RCC 7860 (cell line): Measurements from ENCODE around the gene GIGYF1.
"Not testable (repeated sequence)": the region's sequence is repeated elsewhere in the genome, so short reads cannot be mapped to it uniquely, and the experiment has no call there.

Source experiments
- DNase-seq: peaks from one replicate; pipeline ENCODE4 v3.0.0-alpha.2; 2015; ENCODE audit warnings: low spot score
- FAIRE-seq: peaks from 2 replicates; lab custom pipeline; 2012; peaks lifted over from hg19 to GRCh38; lab: Jason Lieb, UNC

GIGYF1 gene

DNA sequence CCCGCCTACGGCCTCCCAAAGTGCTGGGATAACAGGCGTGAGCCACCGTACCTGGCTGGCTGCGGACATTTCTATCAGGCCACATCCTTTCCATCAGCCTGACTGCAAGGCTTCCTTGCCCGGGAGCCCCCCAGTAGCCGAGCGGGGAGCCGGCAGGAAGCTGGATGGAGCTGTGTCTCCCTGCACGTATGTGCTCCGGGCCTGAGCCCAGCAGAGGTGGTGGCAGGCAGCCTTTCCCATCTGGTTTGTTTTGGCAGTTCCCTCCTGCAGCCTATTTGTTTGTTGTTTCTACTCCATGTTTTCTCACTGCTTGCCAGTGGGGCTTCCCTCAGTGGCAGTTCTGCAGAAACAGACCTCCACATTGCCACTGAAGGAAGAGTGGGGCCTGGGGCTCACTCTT is 17.3 kb upstream of the GIGYF1 start:
- FAIRE-seq (no peak), DNase-seq (no peak)

- DNase-seq: no peak
- FAIRE-seq: no peak
Observed at GRCh38 chr7:100710452-100710851, 16.4 kb upstream of the GIGYF1 start.

GRCh38 chr7:100708395-100708794 is 14.3 kb upstream of the GIGYF1 start:
- FAIRE-seq: no peak
- no peak for DNase-seq

GRCh38 chr7:100706672-100707311 is 12.7 kb upstream of the GIGYF1 start:
- no peak for DNase-seq
- no peak for FAIRE-seq

DNA sequence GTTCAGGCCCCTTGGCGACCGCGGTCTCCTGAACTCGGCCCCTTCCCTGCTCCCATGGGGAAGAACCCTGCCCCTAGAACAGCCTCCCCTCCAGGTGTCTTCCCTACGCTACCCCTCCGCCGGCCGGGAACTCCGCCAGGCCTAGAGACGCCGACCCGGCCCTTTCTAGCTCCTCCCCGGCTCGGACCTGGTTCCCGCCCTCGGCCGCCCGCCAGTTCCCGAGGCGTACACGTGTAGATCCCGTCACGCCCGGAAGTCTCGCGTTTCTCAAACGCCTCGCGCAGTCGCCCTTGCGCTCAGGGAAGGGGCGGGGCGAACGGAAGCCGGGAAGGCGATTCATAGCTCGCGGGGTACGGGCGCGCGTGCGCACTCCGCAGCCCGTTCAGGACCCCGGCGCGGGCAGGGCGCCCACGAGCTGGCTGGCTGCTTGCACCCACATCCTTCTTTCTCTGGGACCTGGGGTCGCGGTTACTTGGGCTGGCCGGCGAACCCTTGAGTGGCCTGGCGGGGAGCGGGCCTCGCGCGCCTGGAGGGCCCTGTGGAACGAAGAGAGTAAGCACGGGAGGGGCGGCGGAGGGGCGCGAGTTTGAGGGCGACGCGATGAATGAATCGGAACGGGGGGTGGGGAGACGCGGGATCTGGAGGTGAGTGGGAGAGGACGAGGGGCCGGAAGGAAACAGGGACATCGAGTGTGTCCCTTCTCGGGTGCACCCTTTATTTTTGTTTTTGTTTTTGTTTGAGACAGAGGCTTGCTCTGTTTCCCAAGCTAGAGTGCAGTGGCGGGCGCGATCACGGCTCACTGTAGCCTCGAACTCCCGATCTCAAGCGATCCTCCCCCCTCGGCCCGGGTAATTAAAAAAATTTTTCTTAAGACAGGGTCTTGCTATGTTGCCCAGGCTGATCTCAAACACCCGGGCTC is 12.0 kb upstream of the GIGYF1 start, which contains the start of gene POP7:
Gene POP7, plus strand, starts transcription at position 369 of the 919 bp plus-strand sequence. CDS start 710 bp downstream, outside the sequence.
- FAIRE-seq: peak; percentile 85

GRCh38 chr7:100705320-100705752 is 11.3 kb upstream of the GIGYF1 start:
- DNase-seq (peak; percentile 67), FAIRE-seq (no peak)

More for the DNA sequence above, 12.0 kb upstream of the GIGYF1 start, which contains the start of gene POP7:
- peak; percentile 95 for DNase-seq

DNA sequence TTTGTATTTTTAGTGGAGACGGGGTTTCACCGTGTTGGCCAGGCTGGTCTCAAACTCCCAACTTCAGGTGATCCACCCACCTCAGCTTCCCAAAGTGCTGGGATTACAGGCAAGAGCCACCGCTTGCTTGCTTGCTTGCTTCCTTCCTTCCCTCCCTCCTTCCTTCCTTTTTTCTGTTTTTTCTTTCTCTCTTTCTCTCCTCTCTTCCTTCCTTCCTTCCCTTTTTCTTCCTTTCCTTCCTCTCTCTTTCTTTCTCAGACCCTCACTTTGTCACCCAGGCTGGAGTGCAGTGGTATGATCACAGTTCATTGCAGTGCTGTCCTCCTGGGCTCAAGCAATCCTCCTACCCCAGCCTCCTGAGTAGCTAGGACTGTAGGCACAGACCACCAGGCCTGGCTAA is 7.0 kb upstream of the GIGYF1 start:
- not testable (repeated sequence) for DNase-seq, FAIRE-seq

DNA sequence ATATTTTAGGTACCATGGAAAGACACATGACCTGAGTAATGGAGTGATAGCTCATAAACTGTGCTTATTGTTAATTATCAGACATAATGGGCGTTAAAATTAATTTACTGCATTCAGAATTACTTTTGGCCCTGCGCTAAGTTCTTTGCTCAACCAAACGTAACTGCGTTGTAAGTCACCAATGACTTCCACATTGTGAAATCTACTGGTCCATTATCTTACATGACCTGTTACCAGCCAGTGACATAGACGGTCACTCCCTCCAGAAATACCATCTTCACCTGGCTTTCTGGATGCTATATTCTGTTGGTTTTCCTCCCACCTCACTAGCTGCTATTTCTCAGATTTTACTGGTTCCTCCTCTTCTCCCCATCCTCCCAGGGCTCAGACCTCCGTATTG is 5.0 kb upstream of the GIGYF1 start:
- FAIRE-seq: no peak
- no peak for DNase-seq

DNA sequence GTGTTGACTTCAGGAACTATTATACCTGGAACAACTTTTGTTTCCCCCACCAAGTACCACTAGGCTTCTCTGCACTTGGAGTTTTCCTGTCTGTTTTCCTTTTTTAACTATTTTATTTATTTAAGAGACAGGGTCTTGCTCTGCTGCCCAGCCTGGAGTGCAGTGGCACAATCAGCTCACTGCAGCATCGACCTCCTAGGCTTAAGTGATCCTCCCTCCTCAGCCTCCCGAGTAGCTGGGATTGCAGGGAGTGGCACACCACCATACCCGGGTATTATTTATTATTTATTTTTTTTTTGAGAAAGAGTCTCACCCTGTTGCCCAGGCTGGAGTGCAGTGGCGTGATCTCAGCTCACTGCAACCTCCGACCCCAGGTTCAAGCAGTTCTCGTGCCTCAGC is 2.1 kb upstream of the GIGYF1 start:
- no peak for FAIRE-seq

DNA sequence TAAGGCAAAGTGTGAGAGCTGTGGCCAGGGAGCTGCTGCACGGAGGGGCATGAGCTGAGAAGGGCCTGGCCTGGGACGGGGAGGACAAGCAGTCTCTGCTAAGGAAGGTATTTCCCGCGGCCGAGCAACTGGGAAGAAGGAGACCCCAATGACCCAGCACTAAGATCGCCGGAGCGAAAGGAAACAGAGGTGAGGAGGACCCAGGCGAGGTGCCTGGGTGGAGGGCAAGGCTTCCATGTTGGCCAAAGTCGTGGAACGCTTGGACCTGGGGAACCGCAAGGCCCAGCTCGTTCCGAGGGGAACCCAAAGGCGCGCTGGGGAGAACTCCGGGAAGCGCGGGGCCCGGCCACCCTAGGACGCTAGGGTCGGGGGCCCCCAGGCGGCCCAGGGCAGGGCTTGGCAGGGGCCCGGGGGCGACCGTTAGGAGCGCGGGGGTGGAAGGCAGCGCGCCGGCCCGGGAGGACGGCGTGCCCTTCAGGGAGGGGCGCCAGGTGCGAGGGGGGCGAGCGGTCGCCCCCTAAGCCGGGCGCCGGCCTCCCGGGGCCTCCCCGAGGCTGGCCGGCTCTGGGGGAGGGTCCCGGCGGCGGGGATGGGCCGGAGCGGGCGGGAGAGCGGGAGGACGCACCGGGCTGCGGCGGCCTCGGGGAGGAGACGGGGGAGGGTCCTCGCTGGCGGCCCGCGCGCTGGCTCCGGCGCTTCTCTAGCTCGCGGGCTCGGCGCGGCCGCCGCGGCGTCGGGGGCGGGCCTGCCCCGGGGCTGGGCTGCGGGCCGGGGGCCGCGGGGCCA is 545 bp downstream of the GIGYF1 start:
- no peak for DNase-seq
- no peak for FAIRE-seq

More for the DNA sequence above, 2.1 kb upstream of the GIGYF1 start:
- no peak for DNase-seq

DNA sequence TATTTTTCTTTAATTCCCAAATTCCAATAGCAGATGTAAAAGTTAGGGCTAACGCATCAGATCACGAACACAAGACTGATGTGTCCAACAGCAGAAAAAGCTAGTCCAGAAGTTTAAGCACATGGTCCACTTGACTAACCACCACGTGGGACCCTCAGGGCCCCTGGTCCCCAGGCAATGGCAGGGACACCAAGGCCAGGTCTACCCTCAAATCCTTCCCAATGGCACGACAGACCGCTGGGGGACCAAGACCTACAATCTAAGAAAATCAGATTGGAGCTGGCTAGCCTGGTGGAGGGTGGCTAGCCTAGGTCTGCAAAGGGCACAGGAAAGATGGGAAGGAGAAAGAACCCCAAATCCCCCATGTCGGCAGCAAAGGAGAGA is 1.5 kb downstream of the GIGYF1 start:
- DNase-seq: no peak
- no peak for FAIRE-seq

DNA sequence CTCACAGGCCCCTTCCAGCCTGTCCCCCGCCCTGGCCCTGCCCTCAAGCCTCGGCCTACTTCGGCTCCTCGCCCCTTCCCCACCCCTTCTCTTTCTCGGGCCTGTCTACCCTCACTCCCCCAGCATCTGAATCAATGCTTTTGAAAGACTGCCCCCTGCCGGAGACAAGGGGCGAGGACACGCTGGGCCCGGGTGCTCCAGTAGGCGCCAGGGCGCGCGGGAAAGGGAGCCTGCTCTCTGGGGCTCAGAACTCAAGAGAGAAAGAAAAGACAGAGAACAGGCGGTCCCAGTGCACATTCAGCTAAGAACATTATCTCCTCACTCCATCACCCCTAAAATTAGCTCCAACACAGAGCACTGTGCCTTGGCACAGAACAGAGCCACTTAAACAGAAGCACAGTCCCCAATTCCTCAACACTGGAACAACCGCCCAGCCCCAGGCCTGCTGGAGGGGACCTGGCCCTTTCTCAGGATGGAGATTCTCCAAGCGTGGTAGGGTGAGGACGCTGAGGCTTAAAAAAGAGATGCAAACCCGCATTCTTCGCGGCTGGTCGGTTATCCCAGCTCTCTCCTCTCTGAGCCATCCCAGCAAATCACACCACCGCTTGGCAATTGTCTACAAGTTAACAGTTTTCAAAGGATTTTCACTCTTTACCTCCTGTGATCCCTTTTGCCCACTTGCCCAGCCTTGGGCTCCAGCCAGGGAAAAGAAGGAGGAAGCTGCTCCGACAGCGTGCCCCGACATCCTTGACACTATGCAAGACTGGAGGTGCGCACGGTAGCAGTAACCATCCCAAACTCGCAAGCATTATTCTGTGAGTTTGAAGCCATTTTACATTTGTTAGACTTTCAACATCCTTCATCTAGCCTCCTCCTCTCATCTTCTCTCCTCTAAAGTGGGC is 2.1 kb downstream of the GIGYF1 start:
- FAIRE-seq: no peak
- DNase-seq: peak; percentile 48

DNA sequence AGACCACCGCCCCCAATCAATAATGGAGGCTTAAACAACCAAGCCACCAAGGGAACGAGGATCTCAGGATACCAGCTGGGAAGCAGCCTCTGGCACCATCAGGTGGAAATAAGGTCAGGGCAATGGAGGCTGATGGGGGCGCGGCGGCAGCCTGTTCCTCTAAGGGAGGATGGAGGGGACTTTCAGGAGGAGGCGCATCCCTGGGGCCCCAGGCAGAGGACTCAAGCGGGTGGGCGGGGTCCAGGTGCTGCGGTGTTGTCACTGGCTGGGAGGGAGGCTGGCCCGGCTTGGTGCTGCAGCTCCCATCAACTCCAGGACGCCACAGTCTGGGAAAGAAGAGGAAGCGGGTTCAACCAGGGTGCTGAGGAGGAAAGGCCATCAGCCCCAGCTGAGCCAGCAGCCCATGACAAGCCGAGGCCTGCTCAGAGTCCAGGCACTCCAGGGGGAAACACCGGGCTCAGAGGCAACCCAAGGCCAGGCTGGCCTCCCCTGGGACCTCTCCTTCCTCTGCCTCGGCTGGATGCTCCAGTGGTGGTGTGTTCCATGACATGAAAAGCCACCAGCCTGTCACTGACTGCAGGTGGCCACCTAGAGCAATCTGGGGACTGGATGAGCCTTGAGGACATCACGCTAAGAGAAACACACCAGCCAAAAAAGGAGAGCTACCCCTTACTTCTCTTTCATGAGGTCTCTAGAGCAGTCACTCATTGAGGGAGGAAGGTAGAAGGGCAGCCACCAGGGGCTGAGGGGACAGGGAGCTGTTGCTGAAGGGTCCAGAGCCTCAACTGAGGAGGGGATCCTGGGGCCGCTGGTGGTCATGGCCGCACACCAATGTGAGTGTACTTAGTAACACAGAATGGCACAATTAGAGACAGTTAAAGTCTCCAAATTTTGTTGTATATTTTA is 4.6 kb downstream of the GIGYF1 start:
- DNase-seq (no peak), FAIRE-seq (no peak)

DNA sequence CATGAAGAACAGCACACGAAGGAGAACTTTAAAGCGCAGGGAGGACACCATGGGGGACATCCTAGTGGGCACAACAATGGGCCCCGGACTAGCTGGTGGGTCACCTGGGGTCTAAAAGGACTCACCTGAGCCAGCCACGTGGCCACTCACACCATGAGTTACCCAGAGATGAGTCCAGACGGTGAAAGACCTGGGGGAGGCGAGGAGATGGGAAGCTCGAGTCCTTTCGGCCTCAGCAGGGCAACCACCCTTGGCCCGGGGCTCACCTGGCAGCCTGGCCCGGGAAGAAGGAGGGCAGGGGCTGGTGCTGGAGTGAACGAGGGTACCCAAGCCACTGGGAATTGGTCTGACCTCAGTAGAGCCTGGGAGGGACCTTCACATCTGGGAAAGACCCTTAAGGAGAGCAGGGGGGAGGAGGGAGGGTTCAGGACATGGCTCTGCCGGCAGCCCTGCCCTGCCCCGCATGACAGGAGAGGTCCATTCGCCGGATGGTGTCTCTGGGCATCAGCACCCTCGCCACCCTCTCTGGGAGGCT is 5.7 kb downstream of the GIGYF1 start:
- DNase-seq (no peak), FAIRE-seq (no peak)

- no peak for FAIRE-seq
- DNase-seq: peak; percentile 10
Observed at GRCh38 chr7:100687751-100688300, 6.2 kb downstream of the GIGYF1 start.

DNA sequence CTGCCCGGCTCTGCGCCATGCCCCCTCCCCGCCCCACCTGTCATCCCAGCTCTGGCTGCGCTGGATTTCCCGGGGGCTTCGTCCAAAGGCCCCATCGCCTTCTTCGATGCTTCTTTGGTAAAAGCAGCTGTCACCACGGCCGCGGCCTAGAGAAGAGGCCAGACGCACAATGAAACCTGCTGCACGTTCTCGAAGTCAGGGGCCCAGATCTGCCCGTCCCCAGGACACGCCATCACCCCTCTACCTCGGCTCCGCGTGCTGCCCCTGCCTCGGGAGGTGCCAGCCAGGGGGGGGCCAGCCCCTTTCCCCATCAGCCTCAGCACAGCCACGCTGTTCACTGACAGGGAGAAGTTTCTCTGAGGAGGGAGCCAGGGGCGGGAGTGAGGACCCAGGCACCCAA is 6.8 kb downstream of the GIGYF1 start:
- DNase-seq (no peak), FAIRE-seq (no peak)

- no peak for DNase-seq
- FAIRE-seq: no peak
Observed at GRCh38 chr7:100686822-100687211, 7.2 kb downstream of the GIGYF1 start.

- FAIRE-seq (no peak), DNase-seq (no peak)
Observed at GRCh38 chr7:100686201-100686821, 7.7 kb downstream of the GIGYF1 start.
